Measurements from ENCODE around the gene TMEM178B. TPM values are rescaled to one million over a fixed set of nuclear protein-coding genes. Genes with fewer than 3 reads are reported as not detected.

Gene TMEM178B
- total and polyA plus RNA-seq, 9 of the 15 experiments (the other 6 are each of a cell fraction or from before 2014, with no cell fraction given) = under 0.01 to 0.03 (median 0.01) TPM; not detected in 5

GRCh38 chr7:141456711-141457110 lies 382.8 kb downstream of the TMEM178B start:
- peaks cover 4 to 32% of the 10 kb centered on the region in 2 experiments; a peak in 3 of 5 replicates for H3K27me3 ChIP-seq (ENCODE audit: control insufficient read depth in 2 of 2, insufficient read depth in 2 of 2, low read length in 2 of 2)
- under 1% methylated on average over 4 of the region's 4 CpGs for WGBS (ENCODE audit: insufficient coverage, low coverage, missing lambda C conversion rate)
- DNase-seq (ENCODE audit: extremely low read depth in 1 of 4, low spot score in 3 of 4) (no peak), FAIRE-seq (no peak), ATAC-seq (no peak)
- TF ChIP-seq POLR2A (conservative IDR thresholded peaks at IDR 0.05) (no peak), RREB1 (CRISPR knock-in tag; IDR thresholded peaks at IDR 0.05) (no peak)
- POLR2A ChIA-PET = no interaction called here
- no peak overlapping the region for H2AFZ ChIP-seq (ENCODE audit: low read depth, low read length)
- CTCF ChIA-PET (ENCODE audit: low intra/inter-chr PET ratio) = no interaction called here
- BruUV-seq (replicated peaks) = no TSS peak
- no peaks in the 10 kb centered on the region for H3K9me3 ChIP-seq (replicated peaks; ENCODE audit: control insufficient read depth, insufficient read depth, low read depth, low read length)
- H3K9me1 ChIP-seq (ENCODE audit: control insufficient read depth, insufficient read depth, low read length) = no peaks in the 10 kb centered on the region
- no peaks in the 10 kb centered on the region for H3K36me3 ChIP-seq (ENCODE audit: control insufficient read depth, insufficient read depth, low read length)
- no peak overlapping the region for H3K27ac ChIP-seq (ENCODE audit: extremely low read depth, low read depth, low read length)
- H4K20me1 ChIP-seq (replicated peaks; ENCODE audit: control insufficient read depth, insufficient read depth, low read length) = no peaks in the 10 kb centered on the region
- intact Hi-C loops (cut with micrococcal nuclease) (no loop called here), in situ Hi-C loops (cut with MboI) (no loop called here)
- no peak overlapping the region for H3K4me3 ChIP-seq
- no peaks in the 10 kb centered on the region for H3K4me1 ChIP-seq (replicated peaks in 1 of 2; ENCODE audit: control insufficient read depth in 2 of 2, insufficient read depth in 2 of 2, low read length in 2 of 2)
- H3K9ac ChIP-seq (ENCODE audit: insufficient read depth in 1 of 2, low read depth in 2 of 2, low read length in 2 of 2) = no peak overlapping the region
- H3K4me2 ChIP-seq (ENCODE audit: insufficient read depth, low read length) = no peak overlapping the region
- no peaks in the 10 kb centered on the region for H3K79me2 ChIP-seq (ENCODE audit: control insufficient read depth, insufficient read depth, low read length)
